IMR-90 (cell line): ENCODE measurements around the gene NTMT2. TPM values are rescaled to one million over a fixed set of nuclear protein-coding genes. Genes with fewer than 3 reads are reported as not detected.

Source experiments
- ATAC-seq: fragments of 200-7000 bp; cut with Tn5 transposase; 2 replicates; pipeline ENCODE4 v1.9.1; 2020; ENCODE audit warnings: low read depth, mild to moderate bottlenecking, moderate library complexity
- BruUV-seq: library from RNA; stranded (reverse); fragments of 400-500 nt; replicated peaks from 2 replicates; lab custom pipeline; 2021; lab: Mats Ljungman, UMichigan
- CTCF ChIA-PET: fragments of 300-600 bp; formaldehyde crosslinking; extraction: SDS; loops from one replicate; lab custom pipeline; 2021; ENCODE audit warnings: antibody characterized with exemption; lab: Yijun Ruan, JAX
- POLR2A ChIA-PET: fragments of 300-600 bp; sonication (Branson Sonifier 250); formaldehyde crosslinking; loops from one replicate; lab custom pipeline; 2022; ENCODE audit warnings: antibody characterized with exemption; ENCODE audit not compliant: unreplicated experiment; lab: Charles Lee
- DNase-seq: peaks from one replicate; pipeline ENCODE4 v3.0.0; 2013
- H2AFZ ChIP-seq: replicated peaks from 2 replicates; pipeline ENCODE3; 2013; ENCODE audit warnings: low read length, mild to moderate bottlenecking; ENCODE audit not compliant: poor library complexity
- H2AK5ac ChIP-seq: 2 replicates; pipeline ENCODE4 v1.6.1; 2013; ENCODE audit warnings: low read depth, low read length, inconsistent platforms
- H2AK9ac ChIP-seq: replicated peaks from 2 replicates; pipeline ENCODE3; 2013; ENCODE audit warnings: mild to moderate bottlenecking, low read depth, low read length, moderate library complexity; ENCODE audit not compliant: poor library complexity
- H2BK120ac ChIP-seq: 2 replicates; pipeline ENCODE4 v1.6.1; 2013; ENCODE audit warnings: low read depth, low read length, inconsistent platforms
- H2BK15ac ChIP-seq: 3 replicates; pipeline ENCODE4 v1.6.1; 2013; ENCODE audit warnings: low read depth, low read length, inconsistent platforms
- H2BK20ac ChIP-seq: 2 replicates; pipeline ENCODE4 v1.6.1; 2013; ENCODE audit warnings: low read depth, mild to moderate bottlenecking, inconsistent platforms, low read length, moderate library complexity
- H2BK5ac ChIP-seq: 2 replicates; pipeline ENCODE4 v1.6.1; 2013; ENCODE audit warnings: mild to moderate bottlenecking, low read depth, low read length, inconsistent platforms; ENCODE audit not compliant: poor library complexity, severe bottlenecking
- H3K14ac ChIP-seq: replicated peaks from 2 replicates; pipeline ENCODE4 v1.6.1; 2013; ENCODE audit warnings: low read depth, low read length, inconsistent platforms
- H3K18ac ChIP-seq: 2 replicates; pipeline ENCODE4 v1.6.1; 2013; ENCODE audit warnings: low read depth, low read length, control low read depth
- H3K23ac ChIP-seq: 2 replicates; pipeline ENCODE4 v1.6.1; 2013; ENCODE audit warnings: low read depth, low read length, inconsistent platforms
- H3K27ac ChIP-seq: 2 replicates; pipeline ENCODE4 v1.5.1; 2013; ENCODE audit warnings: mild to moderate bottlenecking, control low read depth, low read length; ENCODE audit not compliant: insufficient read depth
- H3K27me3 ChIP-seq: 2 replicates; pipeline ENCODE4 v1.6.1; 2013; ENCODE audit warnings: low read length; ENCODE audit not compliant: control insufficient read depth, insufficient read depth
- H3K36me3 ChIP-seq: 2 replicates; pipeline ENCODE4 v1.6.1; 2013; ENCODE audit warnings: low read length, mixed read lengths; ENCODE audit not compliant: control insufficient read depth, insufficient read depth
- H3K4ac ChIP-seq: 2 replicates; pipeline ENCODE4 v1.6.1; 2013; ENCODE audit warnings: low read depth, low read length, inconsistent platforms
- H3K4me1 ChIP-seq: 2 replicates; pipeline ENCODE4 v1.6.1; 2013; ENCODE audit warnings: low read length, mixed read lengths; ENCODE audit not compliant: control insufficient read depth, insufficient read depth
- H3K4me2 ChIP-seq: 2 replicates; pipeline ENCODE4 v1.6.1; 2013; ENCODE audit warnings: low read depth, mild to moderate bottlenecking, control low read depth, low read length, moderate library complexity
- H3K4me3 ChIP-seq: 2 replicates; pipeline ENCODE4 v1.5.1; 2013; ENCODE audit warnings: low read depth, mild to moderate bottlenecking, control low read depth, low read length, moderate library complexity; ENCODE audit not compliant: insufficient read depth
- H3K56ac ChIP-seq: 2 replicates; pipeline ENCODE4 v1.6.1; 2013; ENCODE audit warnings: low read length, inconsistent platforms; ENCODE audit not compliant: insufficient read depth; ENCODE audit errors: extremely low read depth
- H3K79me1 ChIP-seq, 2 experiments: 2 replicates each; pipeline ENCODE4 v1.6.1; 2013; ENCODE audit warnings: low read length in 2 of 2, inconsistent platforms in 1 of 2, low read depth in 1 of 2
- H3K9ac ChIP-seq: 2 replicates; pipeline ENCODE4 v1.6.1; 2013; ENCODE audit warnings: low read depth, low read length, control low read depth
- H3K9me1 ChIP-seq: 2 replicates; pipeline ENCODE4 v1.6.1; 2013; ENCODE audit warnings: low read length, inconsistent platforms; ENCODE audit not compliant: insufficient read depth
- H3K9me3 ChIP-seq: 2 replicates; pipeline ENCODE4 v1.6.1; 2013; ENCODE audit warnings: low read length; ENCODE audit not compliant: control insufficient read depth, insufficient read depth
- H4K20me1 ChIP-seq: 2 replicates; pipeline ENCODE4 v1.6.1; 2013; ENCODE audit warnings: low read length, inconsistent platforms; ENCODE audit not compliant: insufficient read depth
- H4K5ac ChIP-seq: 2 replicates; pipeline ENCODE4 v1.6.1; 2013; ENCODE audit warnings: mild to moderate bottlenecking, low read depth, low read length, control low read depth
- H4K8ac ChIP-seq, 2 experiments: 2 replicates each; pipeline ENCODE4 v1.6.1; 2013; ENCODE audit warnings: low read depth in 2 of 2, low read length in 2 of 2, control low read depth in 1 of 2, inconsistent platforms in 1 of 2
- H4K91ac ChIP-seq: 2 replicates; pipeline ENCODE4 v1.6.1; 2013; ENCODE audit warnings: low read depth, low read length, inconsistent platforms; ENCODE audit not compliant: insufficient read depth
- BHLHE40 ChIP-seq: fragments of 150-350 bp; IDR thresholded peaks from 2 replicates; pipeline ENCODE4 v1.6.1; 2016; ENCODE audit warnings: mild to moderate bottlenecking, low read depth, low read length
- CEBPB ChIP-seq: IDR thresholded peaks from 2 replicates; pipeline ENCODE4 v1.6.1; 2012; ENCODE audit warnings: low read depth, low read length, improper control_type of control experiment
- CHD1 ChIP-seq: IDR thresholded peaks from 2 replicates; pipeline ENCODE4 v1.6.1; 2012; ENCODE audit warnings: low read depth, low read length, improper control_type of control experiment
- FOS ChIP-seq: fragments of 150-350 bp; IDR thresholded peaks from 2 replicates; pipeline ENCODE4 v1.6.1; 2016; ENCODE audit warnings: low read depth, low read length
- MAFK ChIP-seq: IDR thresholded peaks from 2 replicates; pipeline ENCODE4 v1.6.1; 2012; ENCODE audit warnings: low read depth, low read length, improper control_type of control experiment
- MAZ ChIP-seq: IDR thresholded peaks from 2 replicates; pipeline ENCODE4 v1.6.1; 2012; ENCODE audit warnings: low read depth, mild to moderate bottlenecking, low read length, improper control_type of control experiment, moderate library complexity, borderline replicate concordance
- MXI1 ChIP-seq: IDR thresholded peaks from 2 replicates; pipeline ENCODE4 v1.6.1; 2012; ENCODE audit warnings: low read depth, mild to moderate bottlenecking, low read length, moderate library complexity, borderline replicate concordance
- NFE2L2 ChIP-seq: fragments of 150-350 bp; IDR thresholded peaks from 2 replicates; pipeline ENCODE4 v1.6.1; 2016; ENCODE audit warnings: low read depth, mild to moderate bottlenecking, low read length
- POLR2A ChIP-seq: IDR thresholded peaks from 2 replicates; pipeline ENCODE4 v1.6.1; 2012; ENCODE audit warnings: mild to moderate bottlenecking, low read depth, low read length
- RAD21 ChIP-seq: IDR thresholded peaks from 2 replicates; pipeline ENCODE4 v1.6.1; 2012; ENCODE audit warnings: low read length, improper control_type of control experiment
- RCOR1 ChIP-seq: IDR thresholded peaks from 2 replicates; pipeline ENCODE4 v1.6.1; 2012; ENCODE audit warnings: mild to moderate bottlenecking, low read length, improper control_type of control experiment; ENCODE audit not compliant: insufficient replicate concordance
- RFX5 ChIP-seq: IDR thresholded peaks from 2 replicates; pipeline ENCODE4 v1.8.0; 2012; ENCODE audit warnings: low read depth, mild to moderate bottlenecking, low read length, moderate library complexity
- SMC3 ChIP-seq: fragments of 150-350 bp; IDR thresholded peaks from 2 replicates; pipeline ENCODE4 v1.6.1; 2016; ENCODE audit warnings: low read depth, mild to moderate bottlenecking, antibody characterized with exemption, low read length, moderate library complexity
- dilution Hi-C: fragments of 300-500 bp; cut with HindIII; formaldehyde crosslinking; loops from one replicate; pipeline ENCODE4 v1.14.3; 2018; ENCODE audit warnings: low sequenced_read_pairs; ENCODE audit not compliant: unreplicated experiment
- in situ Hi-C: fragments of 300-500 bp; cut with MboI; formaldehyde crosslinking; loops from 3 replicates; pipeline ENCODE4 v1.14.3; 2019; ENCODE audit warnings: low sequenced_read_pairs, inconsistent platforms, mixed read lengths
- intact Hi-C: fragments of 100-400 bp; cut with micrococcal nuclease; formaldehyde crosslinking; loops from 2 replicates; pipeline ENCODE4 v1.10.0; 2022
- polyA plus RNA-seq, 3 experiments: library from polyadenylated mRNA; depleted of rRNA; stranded (reverse); fragments of >200 nt; gene quantifications; 2 replicates each; pipeline ENCODE4 v1.2.3, GENCODE V29; 2012; ENCODE audit warnings: low replicate concordance in 1 of 3
- total RNA-seq: library from RNA; depleted of rRNA; stranded (reverse); fragments of >200 nt; gene quantifications from 2 replicates; pipeline ENCODE4 v1.2.3, GENCODE V29; 2012
- TF ChIP-seq, protein P1 (sequence below): fragments of 150-350 bp; IDR thresholded peaks from 2 replicates; pipeline ENCODE4 v1.6.1; 2017; ENCODE audit warnings: mild to moderate bottlenecking, antibody characterized with exemption, low read length, low read depth
- TF ChIP-seq, protein P2 (sequence below): fragments of 150-350 bp; IDR thresholded peaks from 2 replicates; pipeline ENCODE4 v1.6.1; 2016; ENCODE audit warnings: low read depth, mild to moderate bottlenecking, low read length, moderate library complexity, borderline replicate concordance
- TF ChIP-seq, protein P3 (sequence below): conservative IDR thresholded peaks from 2 replicates; pipeline ENCODE4 v1.5.1; 2012; ENCODE audit warnings: mild to moderate bottlenecking, low read depth, low read length, improper control_type of control experiment

The NTMT2 gene
- total and polyA plus RNA-seq, 2 of the 4 experiments (the other 2 are of a cell fraction): not detected

DNA sequence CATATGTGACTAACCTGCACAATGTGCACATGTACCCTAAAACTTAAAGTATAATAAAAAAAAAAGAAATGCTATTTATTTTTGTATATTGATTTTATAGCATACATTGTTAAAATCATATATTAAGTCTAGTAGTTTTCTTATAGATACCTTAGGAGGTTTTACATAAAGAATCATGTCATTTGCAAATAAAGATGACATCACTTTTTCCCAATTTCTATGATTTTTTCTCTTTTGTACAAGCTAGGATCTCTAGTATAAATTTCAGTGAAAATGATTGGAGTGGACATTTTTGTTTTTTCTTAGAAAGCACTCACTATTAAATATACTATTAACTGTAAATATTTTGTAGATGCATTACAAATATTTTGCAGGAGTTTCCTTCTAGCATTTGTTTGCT, 20.5 kb upstream of the NTMT2 start:
- no peak overlapping the region for H4K5ac ChIP-seq
- H2AK5ac ChIP-seq: no peak overlapping the region
- H4K20me1 ChIP-seq: no peaks in the 10 kb centered on the region
- H2BK5ac ChIP-seq: no peak overlapping the region
- no peak overlapping the region for H3K23ac ChIP-seq
- H2BK15ac ChIP-seq: no peak overlapping the region
- no peak overlapping the region for H3K4ac ChIP-seq
- no peak overlapping the region for H3K9ac ChIP-seq
- no peak overlapping the region for H2AK9ac ChIP-seq
- intact Hi-C loops (no loop called here), in situ Hi-C loops (no loop called here), dilution Hi-C loops (no loop called here)
- BruUV-seq: no TSS peak
- no peak for TF ChIP-seq NFE2L2
- no peak for TF ChIP-seq RFX5
- no peak for TF ChIP-seq CHD1
- TF ChIP-seq FOS: no peak
- TF ChIP-seq MAZ: no peak
- TF ChIP-seq, protein P1, sequence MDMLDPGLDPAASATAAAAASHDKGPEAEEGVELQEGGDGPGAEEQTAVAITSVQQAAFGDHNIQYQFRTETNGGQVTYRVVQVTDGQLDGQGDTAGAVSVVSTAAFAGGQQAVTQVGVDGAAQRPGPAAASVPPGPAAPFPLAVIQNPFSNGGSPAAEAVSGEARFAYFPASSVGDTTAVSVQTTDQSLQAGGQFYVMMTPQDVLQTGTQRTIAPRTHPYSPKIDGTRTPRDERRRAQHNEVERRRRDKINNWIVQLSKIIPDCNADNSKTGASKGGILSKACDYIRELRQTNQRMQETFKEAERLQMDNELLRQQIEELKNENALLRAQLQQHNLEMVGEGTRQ: no peak
- TF ChIP-seq MAFK: no peak
- no peak for TF ChIP-seq RCOR1
- TF ChIP-seq, protein P2, sequence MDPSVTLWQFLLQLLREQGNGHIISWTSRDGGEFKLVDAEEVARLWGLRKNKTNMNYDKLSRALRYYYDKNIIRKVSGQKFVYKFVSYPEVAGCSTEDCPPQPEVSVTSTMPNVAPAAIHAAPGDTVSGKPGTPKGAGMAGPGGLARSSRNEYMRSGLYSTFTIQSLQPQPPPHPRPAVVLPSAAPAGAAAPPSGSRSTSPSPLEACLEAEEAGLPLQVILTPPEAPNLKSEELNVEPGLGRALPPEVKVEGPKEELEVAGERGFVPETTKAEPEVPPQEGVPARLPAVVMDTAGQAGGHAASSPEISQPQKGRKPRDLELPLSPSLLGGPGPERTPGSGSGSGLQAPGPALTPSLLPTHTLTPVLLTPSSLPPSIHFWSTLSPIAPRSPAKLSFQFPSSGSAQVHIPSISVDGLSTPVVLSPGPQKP: no peak
- TF ChIP-seq MXI1: no peak
- TF ChIP-seq BHLHE40: no peak
- no peak for TF ChIP-seq RAD21
- TF ChIP-seq POLR2A: no peak
- no peak for TF ChIP-seq CEBPB
- no peak for TF ChIP-seq SMC3
- TF ChIP-seq, protein P3, sequence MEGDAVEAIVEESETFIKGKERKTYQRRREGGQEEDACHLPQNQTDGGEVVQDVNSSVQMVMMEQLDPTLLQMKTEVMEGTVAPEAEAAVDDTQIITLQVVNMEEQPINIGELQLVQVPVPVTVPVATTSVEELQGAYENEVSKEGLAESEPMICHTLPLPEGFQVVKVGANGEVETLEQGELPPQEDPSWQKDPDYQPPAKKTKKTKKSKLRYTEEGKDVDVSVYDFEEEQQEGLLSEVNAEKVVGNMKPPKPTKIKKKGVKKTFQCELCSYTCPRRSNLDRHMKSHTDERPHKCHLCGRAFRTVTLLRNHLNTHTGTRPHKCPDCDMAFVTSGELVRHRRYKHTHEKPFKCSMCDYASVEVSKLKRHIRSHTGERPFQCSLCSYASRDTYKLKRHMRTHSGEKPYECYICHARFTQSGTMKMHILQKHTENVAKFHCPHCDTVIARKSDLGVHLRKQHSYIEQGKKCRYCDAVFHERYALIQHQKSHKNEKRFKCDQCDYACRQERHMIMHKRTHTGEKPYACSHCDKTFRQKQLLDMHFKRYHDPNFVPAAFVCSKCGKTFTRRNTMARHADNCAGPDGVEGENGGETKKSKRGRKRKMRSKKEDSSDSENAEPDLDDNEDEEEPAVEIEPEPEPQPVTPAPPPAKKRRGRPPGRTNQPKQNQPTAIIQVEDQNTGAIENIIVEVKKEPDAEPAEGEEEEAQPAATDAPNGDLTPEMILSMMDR: no peak
- H2BK20ac ChIP-seq: no peak overlapping the region
- H3K4me2 ChIP-seq: no peak overlapping the region
- ChIA-PET CTCF (no interaction called here), POLR2A (no interaction called here)
- no peaks in the 10 kb centered on the region for H3K9me1 ChIP-seq
- H3K27me3 ChIP-seq: no peaks in the 10 kb centered on the region
- H3K18ac ChIP-seq: no peak overlapping the region
- no peak overlapping the region for H4K8ac ChIP-seq
- H3K9me3 ChIP-seq: no peaks in the 10 kb centered on the region
- no peak overlapping the region for H2BK120ac ChIP-seq
- H3K14ac ChIP-seq: no peak overlapping the region
- DNase-seq (no peak), ATAC-seq (no peak)
- no peak overlapping the region for H4K91ac ChIP-seq
- H3K56ac ChIP-seq: no peak overlapping the region
- no peaks in the 10 kb centered on the region for H3K4me1 ChIP-seq
- H3K27ac ChIP-seq: no peak overlapping the region
- no peaks in the 10 kb centered on the region for H3K79me1 ChIP-seq
- H3K4me3 ChIP-seq: no peak overlapping the region
- no peaks in the 10 kb centered on the region for H3K36me3 ChIP-seq
- H2AFZ ChIP-seq: no peak overlapping the region
